Astrocyte of the cerebellum (primary cell): ENCODE results near the gene PCDHA8.
"Not testable (repeated sequence)": the region's sequence is repeated elsewhere in the genome, so short reads cannot be mapped to it uniquely, and the experiment has no call there.

Experiments
- DNase-seq: peaks from one replicate; pipeline ENCODE4 v3.0.0-alpha.2; 2011; ENCODE audit warnings: low read depth
- H3K4me3 ChIP-seq: 2 replicates; pipeline ENCODE4 v1.5.1; 2011; ENCODE audit warnings: mild to moderate bottlenecking, low read depth, low read length, moderate library complexity
- CTCF ChIP-seq: IDR thresholded peaks from 2 replicates; pipeline ENCODE4 v1.5.1; 2012; ENCODE audit warnings: low read length, low read depth, moderate library complexity, mild to moderate bottlenecking; ENCODE audit errors: missing control alignments
- in situ Hi-C: cut with HindIII; loops from 2 replicates; pipeline ENCODE4 v1.10.0; 2017; ENCODE audit warnings: low sequenced_read_pairs

Gene PCDHA8

GRCh38 chr5:140833993-140834392 is 7.0 kb upstream of the PCDHA8 start, which contains the start of gene PCDHA7:
Gene PCDHA7, plus strand, starts transcription at chr5:140834269. Its CDS starts 115 bp downstream, at chr5:140834384.
- in situ Hi-C loops = no loop called here
- TF ChIP-seq CTCF = no peak
- no peak within 1 kb of the TSS for H3K4me3 ChIP-seq
- no peak for DNase-seq

- in situ Hi-C loops, H3K4me3 ChIP-seq, DNase-seq: not testable (repeated sequence)
Measured at GRCh38 chr5:140834439-140835008, 6.5 kb upstream of the PCDHA8 start.

GRCh38 chr5:140835622-140836510 is 5.1 kb upstream of the PCDHA8 start:
- TF ChIP-seq CTCF = no peak
- in situ Hi-C loops = no loop called here
- no peak overlapping the region for H3K4me3 ChIP-seq
- DNase-seq = no peak

- H3K4me3 ChIP-seq = no peak overlapping the region
- TF ChIP-seq CTCF = no peak
- no peak for DNase-seq
- in situ Hi-C loops = no loop called here
Measured at GRCh38 chr5:140842798-140843733, 2.1 kb downstream of the PCDHA8 start.

- H3K4me3 ChIP-seq, DNase-seq, in situ Hi-C loops: not testable (repeated sequence)
Measured at GRCh38 chr5:140848139-140849102, 7.4 kb downstream of the PCDHA8 start, which contains the start of gene PCDHA9. Gene PCDHA9, plus strand, starts transcription at chr5:140848382. Its CDS starts 114 bp downstream, at chr5:140848496.

GRCh38 chr5:140849831-140850634 is 9.0 kb downstream of the PCDHA8 start:
- in situ Hi-C loops, H3K4me3 ChIP-seq, DNase-seq: not testable (repeated sequence)
